HG02678 (cell line): Measurements from ENCODE around the gene PDCD10.

Experiments used
- ATAC-seq: cut with Tn5 transposase; IDR thresholded peaks from one replicate; pipeline ENCODE4 v1.9.1; 2021; ENCODE audit warnings: mild to moderate bottlenecking, moderate library complexity; ENCODE audit not compliant: unreplicated experiment

PDCD10 gene

GRCh38 chr3:167684388-167684993, 50.2 kb downstream of the PDCD10 start:
- ATAC-seq, result peak; percentile 85

GRCh38 chr3:167679526-167679925, 55.2 kb downstream of the PDCD10 start:
- ATAC-seq, result no peak

DNA sequence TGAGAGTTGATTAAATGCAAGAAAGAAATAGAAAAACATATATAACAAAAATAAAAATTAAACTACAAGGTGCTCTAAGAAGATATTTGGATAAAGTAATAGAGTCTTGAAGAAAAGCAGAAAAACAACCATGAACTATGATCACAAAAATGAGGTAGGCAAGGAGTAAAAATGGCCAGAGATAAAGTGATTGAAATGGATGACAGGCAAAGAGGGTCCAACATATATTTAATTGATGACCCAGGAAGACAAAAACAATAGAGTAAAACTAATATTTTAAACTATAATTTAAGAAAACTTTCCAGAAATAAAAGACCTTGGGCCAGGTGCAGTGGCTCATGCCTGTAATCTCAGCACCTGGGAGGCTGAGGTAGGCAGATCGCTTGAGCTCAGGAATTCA, 58.8 kb downstream of the PDCD10 start:
- no peak for ATAC-seq

DNA sequence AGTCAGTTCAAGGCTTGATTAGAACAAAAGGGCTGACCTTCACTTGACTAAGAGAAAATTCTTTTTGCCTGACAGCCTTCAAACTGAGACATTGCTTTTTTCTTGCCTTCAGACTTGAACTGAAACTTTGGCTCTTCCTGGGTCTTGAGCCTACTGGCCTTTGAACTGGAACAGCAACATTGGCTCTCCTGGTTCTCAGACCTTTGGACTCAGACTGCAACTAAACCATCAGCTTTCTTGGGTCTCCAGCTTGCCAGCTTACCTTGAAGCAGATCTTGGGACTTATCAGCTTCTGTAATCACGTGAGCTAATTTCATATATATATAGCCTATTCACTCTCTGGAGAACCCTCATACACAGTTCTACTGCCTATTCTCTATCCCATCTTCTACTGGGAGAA, 61.5 kb downstream of the PDCD10 start:
- no peak for ATAC-seq

- ATAC-seq, result no peak
Measured at GRCh38 chr3:167671878-167672427, 62.7 kb downstream of the PDCD10 start.

GRCh38 chr3:167669699-167670098, 65.0 kb downstream of the PDCD10 start:
- ATAC-seq, result no peak

DNA sequence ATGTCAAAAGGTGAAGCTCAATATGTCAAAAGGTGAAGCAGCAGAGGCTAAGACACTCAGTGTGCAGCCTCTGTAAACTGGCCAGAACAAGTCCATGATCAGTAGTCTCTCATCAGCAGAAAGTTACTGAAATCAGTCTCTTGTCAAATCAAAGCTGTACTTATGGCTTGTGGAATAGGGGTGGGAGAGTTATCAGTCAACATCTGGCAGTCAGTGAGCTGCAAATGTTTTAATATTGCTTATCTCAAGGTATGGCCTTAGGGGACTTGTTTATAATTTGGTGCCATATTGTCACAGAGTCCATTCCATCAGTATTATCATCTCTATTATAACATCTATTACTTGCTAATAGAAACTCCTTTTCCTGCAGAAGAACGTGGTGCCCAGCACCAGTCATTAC, 66.0 kb downstream of the PDCD10 start:
- ATAC-seq, result no peak

GRCh38 chr3:167666563-167666962, 68.1 kb downstream of the PDCD10 start:
- ATAC-seq, result no peak

DNA sequence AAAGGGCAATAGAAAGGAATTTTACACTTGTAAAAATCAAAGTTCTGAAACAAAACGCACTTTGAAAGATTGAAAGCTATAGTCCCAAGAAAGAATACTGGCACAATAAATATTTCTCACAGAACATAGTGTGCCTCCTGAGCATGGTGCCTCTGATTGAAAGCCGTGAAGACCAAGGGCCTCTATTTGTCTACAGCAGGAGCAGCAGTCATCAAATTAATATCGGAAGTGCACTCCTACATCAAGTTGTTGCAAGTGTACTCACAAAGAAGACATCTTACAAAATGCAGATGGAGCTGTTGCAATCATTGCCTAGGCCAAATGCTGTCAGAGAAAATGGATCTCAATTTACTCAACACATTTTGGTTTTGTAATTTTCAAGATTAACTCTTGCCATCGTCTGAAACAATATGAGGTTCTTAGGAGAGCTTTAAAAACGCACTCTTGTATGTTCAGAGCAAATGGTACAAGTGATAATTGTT, 71.7 kb downstream of the PDCD10 start:
- ATAC-seq, result no peak

GRCh38 chr3:167657684-167658225, 76.9 kb downstream of the PDCD10 start:
- ATAC-seq, result no peak

DNA sequence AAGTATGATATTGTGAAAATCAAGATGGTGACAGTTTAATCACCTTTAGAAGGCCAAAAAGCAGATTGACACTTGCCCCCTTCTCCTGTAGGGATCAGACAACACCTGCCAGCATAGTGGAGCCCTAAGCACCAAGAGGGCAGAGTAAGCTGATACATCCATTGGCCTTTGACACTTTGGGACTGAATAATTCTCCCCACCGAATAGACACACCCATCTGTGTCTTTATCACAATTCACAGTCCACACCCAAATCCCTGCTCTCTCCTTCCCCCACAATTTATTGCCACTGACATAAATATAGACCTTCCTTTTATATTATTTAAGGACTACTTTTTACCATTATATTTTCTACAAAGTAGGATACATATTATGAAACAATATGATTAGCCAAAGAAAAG, 77.9 kb downstream of the PDCD10 start:
- no peak for ATAC-seq

DNA sequence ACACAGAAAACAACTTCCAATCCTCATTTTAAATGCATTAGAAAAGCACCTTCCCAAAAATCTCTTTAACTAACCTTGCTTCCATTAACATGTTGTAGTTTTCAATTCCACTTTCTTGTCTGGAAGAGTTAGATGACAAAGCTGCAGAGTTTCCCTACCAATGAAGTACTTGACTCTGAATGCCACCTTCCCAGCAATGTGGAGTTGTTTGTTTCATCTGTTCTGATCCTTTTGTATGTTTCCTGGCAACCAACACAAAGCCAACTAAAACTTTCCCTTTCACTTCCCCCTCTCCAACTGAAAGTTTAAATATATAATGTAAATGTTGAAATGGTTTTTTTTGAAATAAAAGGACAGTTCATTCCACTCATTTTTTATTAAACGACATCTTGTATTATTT, 80.9 kb downstream of the PDCD10 start, which contains the start of gene WDR49:
TSS of gene WDR49 (minus strand) at position 183 of the 400 bp plus-strand sequence. CDS start 517 bp downstream, outside the sequence.
- ATAC-seq, result no peak

DNA sequence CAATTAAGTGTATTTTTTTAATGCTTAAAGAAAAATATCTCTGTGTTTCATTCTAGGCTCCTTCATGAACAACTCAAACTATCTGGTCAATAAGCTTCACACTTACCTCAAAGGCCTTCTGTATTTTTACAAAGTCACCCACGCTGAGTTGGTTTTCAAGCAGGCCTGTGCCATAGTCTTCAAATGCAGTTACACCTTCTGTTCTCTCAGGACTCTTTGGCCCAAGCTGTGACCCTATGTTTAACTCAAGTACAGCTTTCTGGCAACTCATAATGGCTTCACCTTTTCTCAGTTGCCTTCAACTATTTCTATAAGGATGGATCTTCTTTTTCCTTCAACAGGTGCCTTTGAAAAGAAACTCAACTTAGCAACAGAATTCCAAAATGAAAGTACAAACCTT, 81.5 kb downstream of the PDCD10 start:
- no peak for ATAC-seq

- no peak for ATAC-seq
Measured at GRCh38 chr3:167651826-167652225, 82.9 kb downstream of the PDCD10 start.

GRCh38 chr3:167650459-167650858, 84.2 kb downstream of the PDCD10 start:
- no peak for ATAC-seq

GRCh38 chr3:167649746-167650145, 84.9 kb downstream of the PDCD10 start:
- ATAC-seq, result no peak

GRCh38 chr3:167644611-167645010, 90.1 kb downstream of the PDCD10 start:
- ATAC-seq, result no peak
